GM20431 (cell line): ENCODE data around the gene LTC4S.
"Not testable (repeated sequence)": the region's sequence is repeated elsewhere in the genome, so short reads cannot be mapped to it uniquely, and the experiment has no call there.

ENCODE experiments used
- in situ Hi-C: fragments of 300-500 bp; cut with MseI, MboI; formaldehyde crosslinking; loops from one replicate; pipeline ENCODE4 v1.15.0; 2020; ENCODE audit warnings: low sequenced_read_pairs; ENCODE audit not compliant: unreplicated experiment

LTC4S gene

DNA sequence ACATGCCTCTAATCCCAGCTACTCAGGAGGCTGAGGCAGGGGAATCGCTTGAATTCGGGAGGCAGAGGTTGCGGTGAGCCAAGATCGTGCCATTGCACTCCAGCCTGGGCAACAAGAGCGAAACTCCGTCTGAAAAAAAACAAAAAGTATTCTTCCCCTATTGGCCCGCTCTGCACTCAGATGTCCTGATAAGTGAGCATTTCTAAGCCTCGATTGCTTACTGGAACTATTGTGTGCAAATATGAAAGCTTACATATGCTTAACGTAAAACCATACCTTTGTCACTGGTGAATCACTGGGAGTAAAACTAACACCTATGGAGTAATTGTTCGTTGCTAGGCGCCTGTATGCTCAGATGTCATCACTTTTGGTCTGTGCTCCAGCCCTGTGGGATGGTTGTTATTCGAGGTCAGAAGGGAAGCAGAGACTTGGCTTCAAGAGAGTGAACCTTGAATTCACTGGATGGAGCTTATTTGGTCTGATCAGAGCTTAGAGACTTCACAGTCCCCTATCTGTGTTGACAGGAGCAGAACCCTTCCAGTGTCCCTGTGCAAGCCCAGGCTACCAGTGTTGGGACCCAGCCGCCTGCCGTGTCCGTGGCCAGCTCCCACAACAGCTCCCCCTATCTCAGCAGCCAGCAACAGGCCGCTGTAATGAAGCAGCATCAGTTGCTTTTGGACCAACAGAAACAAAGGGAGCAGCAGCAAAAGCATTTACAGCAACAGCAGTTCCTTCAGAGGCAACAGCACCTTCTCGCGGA lies 25.3 kb upstream of the LTC4S start:
- in situ Hi-C loops = no loop called here

- in situ Hi-C loops = no loop called here
These were observed 24.5 kb upstream of the LTC4S start for GRCh38 chr5:179769271-179769670.

DNA sequence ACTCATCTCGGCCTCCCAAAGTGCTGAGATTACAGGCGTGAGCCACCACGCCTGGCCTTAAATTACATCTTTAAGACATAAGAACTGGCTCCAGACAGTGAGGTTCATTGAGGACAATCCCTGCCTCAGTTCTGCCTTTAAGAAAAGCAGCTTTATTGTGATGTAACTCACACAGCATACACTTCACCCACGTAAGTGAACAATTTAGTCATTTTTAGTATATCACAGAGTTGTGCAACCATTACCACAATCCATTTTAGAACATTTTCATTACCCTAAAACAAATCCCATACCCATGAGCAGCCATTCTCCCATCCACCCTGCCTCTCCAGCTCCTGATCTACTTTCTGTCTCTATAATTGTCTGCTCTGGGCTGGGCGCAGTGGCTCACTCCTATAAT lies 24.0 kb upstream of the LTC4S start:
- in situ Hi-C loops = no loop called here

DNA sequence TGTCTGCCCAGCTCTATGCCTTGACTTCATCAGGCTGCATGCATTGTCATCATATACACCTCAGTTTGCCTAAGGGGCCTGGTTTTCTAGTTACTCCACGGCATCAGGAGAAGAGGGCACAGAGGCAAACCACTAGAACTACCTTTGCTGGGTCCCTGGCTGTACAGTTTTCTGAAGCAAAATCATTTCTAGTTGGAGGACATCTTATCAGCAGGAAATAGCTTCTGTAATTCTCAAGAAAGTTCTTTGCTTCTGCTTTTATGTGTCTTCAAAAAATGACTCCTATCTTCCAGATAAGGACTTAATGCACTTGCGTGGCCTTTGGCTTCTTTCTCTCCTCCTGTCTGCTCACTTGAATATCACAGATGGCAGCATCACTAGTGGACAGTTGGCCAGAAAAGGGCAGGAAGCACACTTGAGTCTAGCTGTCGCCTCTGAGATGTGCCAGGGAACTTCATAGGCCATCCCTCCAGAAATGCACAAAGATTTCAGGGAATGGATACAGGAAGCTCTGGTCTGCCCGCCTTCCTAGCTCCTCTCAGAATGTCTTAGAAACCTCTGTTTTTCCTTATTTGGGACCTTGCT lies 22.4 kb upstream of the LTC4S start:
- in situ Hi-C loops = no loop called here

GRCh38 chr5:179772351-179772750 lies 21.4 kb upstream of the LTC4S start:
- in situ Hi-C loops = no loop called here

GRCh38 chr5:179773686-179774040 lies 20.1 kb upstream of the LTC4S start:
- in situ Hi-C loops = no loop called here

DNA sequence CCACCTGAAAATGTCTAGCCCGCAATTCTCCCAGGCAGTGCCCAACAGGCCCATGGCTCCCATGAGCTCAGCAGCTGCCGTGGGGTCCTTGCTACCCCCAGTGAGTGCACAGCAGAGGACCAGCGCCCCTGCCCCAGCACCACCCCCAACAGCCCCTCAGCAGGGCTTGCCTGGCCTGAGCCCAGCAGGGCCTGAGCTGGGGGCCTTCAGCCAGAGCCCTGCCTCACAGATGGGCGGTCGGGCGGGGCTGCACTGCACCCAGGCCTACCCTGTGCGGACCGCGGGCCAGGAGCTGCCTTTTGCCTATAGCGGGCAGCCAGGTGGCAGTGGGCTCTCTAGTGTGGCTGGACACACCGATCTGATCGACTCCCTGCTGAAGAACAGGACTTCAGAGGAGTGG lies 19.3 kb upstream of the LTC4S start:
- in situ Hi-C loops = no loop called here

GRCh38 chr5:179776411-179776938 lies 17.3 kb upstream of the LTC4S start:
- in situ Hi-C loops = no loop called here

DNA sequence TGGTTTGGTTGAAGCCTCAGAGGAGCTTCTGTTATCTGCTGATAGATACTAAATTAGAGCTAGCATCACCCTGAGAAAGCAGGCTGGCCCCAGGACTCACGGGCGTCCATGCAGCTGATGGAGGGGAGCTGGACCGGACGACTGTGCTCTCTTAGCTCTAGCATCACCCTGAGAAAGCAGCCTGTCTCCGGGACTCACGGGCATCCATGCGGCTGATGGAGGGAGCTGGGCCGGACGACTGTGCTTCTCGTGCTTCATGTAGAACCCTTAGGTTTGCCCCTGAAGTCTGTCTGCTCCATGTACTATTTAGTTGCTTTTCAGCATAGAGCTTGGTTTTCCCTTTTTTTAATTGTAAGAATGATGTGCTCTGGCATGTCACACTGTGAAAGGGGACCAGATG lies 16.3 kb upstream of the LTC4S start:
- in situ Hi-C loops = no loop called here

DNA sequence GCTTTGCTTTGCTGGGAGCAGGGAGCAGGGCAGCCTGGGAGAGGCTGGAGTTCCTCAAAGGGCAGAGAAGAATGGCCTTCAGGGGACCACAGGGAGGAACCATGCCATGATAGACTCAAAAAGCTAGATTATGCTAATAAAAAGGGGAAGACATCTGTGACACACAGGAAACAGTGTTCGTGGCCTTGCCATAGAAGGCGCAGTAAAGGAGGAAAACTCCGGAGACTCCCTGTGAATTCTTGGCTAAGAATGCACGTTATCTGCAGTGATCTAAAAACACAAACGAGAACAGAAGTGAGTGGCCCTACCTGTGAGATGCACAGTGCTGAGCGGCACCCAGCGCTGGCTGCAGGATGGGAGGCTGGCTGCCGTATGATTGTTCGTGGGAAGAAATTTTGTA lies 15.9 kb upstream of the LTC4S start:
- in situ Hi-C loops = no loop called here

GRCh38 chr5:179778591-179778990 lies 15.2 kb upstream of the LTC4S start:
- in situ Hi-C loops = no loop called here

DNA sequence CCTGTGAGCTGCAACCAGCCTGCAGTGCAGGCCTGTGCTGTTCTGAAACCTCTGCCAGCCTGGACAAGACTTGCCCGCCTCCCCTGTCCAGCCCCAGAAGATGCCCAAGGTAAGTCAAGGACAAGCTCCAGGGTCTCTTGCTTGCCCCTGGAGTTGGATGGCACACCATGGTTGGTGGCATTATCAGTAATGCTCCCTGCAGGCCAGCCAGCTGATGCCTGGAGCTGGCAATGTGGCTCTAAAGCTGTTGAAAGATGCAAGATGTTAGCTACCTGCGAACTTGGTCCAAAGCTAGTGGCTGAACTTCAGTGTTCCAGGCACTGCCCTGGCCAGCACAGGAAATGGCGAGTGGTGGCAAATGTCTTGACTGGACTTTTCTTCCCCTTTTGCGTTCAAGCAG lies 14.0 kb upstream of the LTC4S start:
- in situ Hi-C loops = no loop called here

GRCh38 chr5:179780362-179780761 lies 13.4 kb upstream of the LTC4S start:
- in situ Hi-C loops = no loop called here

GRCh38 chr5:179781846-179782245 lies 11.9 kb upstream of the LTC4S start:
- in situ Hi-C loops = no loop called here

DNA sequence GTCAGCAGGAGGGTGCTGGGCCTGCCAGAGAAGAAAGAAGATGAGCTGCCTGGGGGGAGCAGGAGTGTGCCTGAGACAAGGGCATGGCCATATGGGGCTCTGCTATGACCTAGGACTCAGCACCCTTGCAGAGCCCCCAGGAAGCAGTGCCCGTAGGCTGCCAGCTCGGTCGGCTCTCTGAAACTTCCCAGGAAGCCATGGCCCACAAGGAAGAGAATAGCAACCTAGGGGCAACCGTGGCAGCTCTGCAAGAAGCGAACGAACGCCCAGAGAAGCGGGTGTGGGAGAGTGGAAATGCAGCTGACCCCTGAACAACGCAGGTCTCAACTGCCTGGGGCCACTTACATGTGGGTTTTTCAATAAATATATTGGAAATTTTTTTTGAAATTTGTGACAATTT lies 10.7 kb upstream of the LTC4S start:
- in situ Hi-C loops = no loop called here

- in situ Hi-C loops = no loop called here
These were observed 6.9 kb upstream of the LTC4S start for GRCh38 chr5:179786861-179787260.

DNA sequence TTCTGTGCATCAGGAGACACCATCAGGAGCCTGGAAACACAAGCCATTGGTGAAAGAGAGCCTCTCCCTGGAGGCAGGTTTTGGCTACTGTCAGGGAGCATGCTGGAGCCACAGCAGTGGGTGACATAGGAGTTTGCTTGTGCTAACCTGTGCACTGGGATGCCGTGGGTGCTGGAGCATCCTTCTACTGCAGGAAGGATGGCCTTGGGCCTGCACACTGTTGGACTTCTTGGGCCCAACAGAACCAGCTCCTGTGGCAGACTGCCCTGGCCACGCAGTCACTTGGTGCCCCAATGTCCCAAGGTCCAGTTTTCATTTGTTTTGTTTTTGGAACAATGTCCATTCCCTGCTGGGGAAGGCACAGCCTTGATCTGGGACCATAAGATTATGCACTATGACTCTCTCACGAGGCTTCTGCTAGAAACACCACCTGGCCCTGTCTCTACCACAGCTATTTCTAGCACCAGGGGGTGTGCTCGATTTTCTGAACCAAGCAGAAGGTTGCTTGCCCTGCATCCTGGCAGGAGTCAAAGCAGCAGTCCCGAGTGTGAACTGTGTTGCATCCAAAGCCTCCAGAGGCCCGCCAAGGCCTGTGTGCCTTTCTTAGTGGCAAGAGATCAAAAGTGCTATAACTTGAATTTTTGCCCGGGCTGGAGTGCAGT lies 5.5 kb upstream of the LTC4S start:
- in situ Hi-C loops = no loop called here

DNA sequence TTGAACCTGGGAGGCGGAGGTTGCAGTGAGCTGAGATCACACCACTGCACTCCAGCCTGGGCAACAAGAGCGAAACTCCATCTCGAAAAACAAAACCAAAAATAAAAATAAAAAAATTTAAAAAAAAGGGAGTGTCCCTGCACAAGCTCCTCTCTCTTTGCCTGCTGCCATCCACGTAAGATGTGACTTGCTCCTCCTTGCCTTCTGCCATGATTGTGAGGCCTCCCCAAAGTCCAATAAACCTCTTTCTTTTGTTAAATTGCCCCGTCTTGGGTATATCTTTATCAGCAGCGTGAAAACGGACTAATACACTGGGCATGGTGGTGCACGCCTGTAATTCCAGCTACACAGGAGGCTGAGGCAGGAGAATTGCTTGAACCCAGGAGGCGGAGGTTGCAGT lies 4.5 kb upstream of the LTC4S start:
- in situ Hi-C loops = not testable (repeated sequence)

- in situ Hi-C loops = no loop called here
These were observed 1.7 kb upstream of the LTC4S start for GRCh38 chr5:179791881-179792611.

GRCh38 chr5:179792612-179793467 lies 946 bp upstream of the LTC4S start:
- in situ Hi-C loops = no loop called here
